SU-DHL-6 (cell line): ENCODE results near the gene ZNF710.

Experiments
- H2AFZ ChIP-seq: fragments of 200-600 bp; sonication (generic); 2 replicates; pipeline ENCODE4 v1.6.1; 2014; ENCODE audit warnings: low read depth, mild to moderate bottlenecking, moderate library complexity, mixed read lengths, antibody characterized with exemption, low read length; ENCODE audit not compliant: severe bottlenecking
- H3F3A ChIP-seq: fragments of 200-600 bp; shearing (Covaris generic); 2 replicates; pipeline ENCODE4 v1.6.0; 2016; ENCODE audit warnings: antibody characterized with exemption, mild to moderate bottlenecking; ENCODE audit not compliant: insufficient read depth
- H3K27ac ChIP-seq: fragments of 200-600 bp; sonication (generic); 2 replicates; pipeline ENCODE4 v1.5.1; 2016; ENCODE audit warnings: low read depth, mild to moderate bottlenecking, low read length, moderate library complexity, mixed read lengths
- H3K27me3 ChIP-seq: fragments of 200-600 bp; sonication (generic), shearing (Covaris generic); 2 replicates; pipeline ENCODE4 v1.6.0; 2014; ENCODE audit warnings: mild to moderate bottlenecking, low read length
- H3K36me3 ChIP-seq: fragments of 200-600 bp; sonication (generic); 2 replicates; pipeline ENCODE4 v1.6.1; 2014; ENCODE audit warnings: mild to moderate bottlenecking, low read length, mixed read lengths
- H3K4me2 ChIP-seq: fragments of 300-600, 200-600 bp; shearing (Covaris generic), sonication (generic); 2 replicates; pipeline ENCODE4 v1.6.0; 2014; ENCODE audit warnings: low read length, low read depth, mild to moderate bottlenecking; ENCODE audit not compliant: poor library complexity, severe bottlenecking
- H3K4me3 ChIP-seq: fragments of 200-600 bp; sonication (generic); 2 replicates; pipeline ENCODE4 v1.5.1; 2014; ENCODE audit warnings: antibody characterized with exemption, low read length, mild to moderate bottlenecking, mixed read lengths; ENCODE audit not compliant: insufficient read depth, poor library complexity, severe bottlenecking
- H3K79me2 ChIP-seq: fragments of 200-600 bp; sonication (generic); 2 replicates; pipeline ENCODE4 v1.6.1; 2014; ENCODE audit warnings: mild to moderate bottlenecking, low read length, moderate library complexity; ENCODE audit not compliant: insufficient read depth
- H3K9ac ChIP-seq: fragments of 200-600 bp; sonication (generic); 2 replicates; pipeline ENCODE4 v1.7.0; 2014; ENCODE audit warnings: mild to moderate bottlenecking, low read length
- H3K9me2 ChIP-seq: fragments of 200-600 bp; sonication (generic); replicated peaks from 2 replicates; pipeline ENCODE4 v1.6.1; 2014; ENCODE audit warnings: low read length; ENCODE audit not compliant: insufficient read depth
- H3K9me3 ChIP-seq: fragments of 200-600 bp; sonication (generic); 2 replicates; pipeline ENCODE4 v1.6.1; 2014; ENCODE audit warnings: low read length, mixed read lengths; ENCODE audit not compliant: insufficient read depth
- H4K20me1 ChIP-seq: fragments of 200-600 bp; sonication (generic); 2 replicates; pipeline ENCODE4 v1.6.1; 2014; ENCODE audit warnings: low read depth, mild to moderate bottlenecking, antibody characterized with exemption, low read length, moderate library complexity, mixed read lengths
- EZH2phosphoT487 ChIP-seq: fragments of 200-600 bp; sonication (generic), shearing (Covaris generic); conservative IDR thresholded peaks from 2 replicates; pipeline ENCODE4 v1.6.1; 2018; ENCODE audit warnings: mild to moderate bottlenecking, antibody characterized with exemption, low read length, moderate library complexity, mixed read lengths
- TF ChIP-seq, protein P1 (sequence below): fragments of 200-600 bp; sonication (generic); IDR thresholded peaks from one replicate; pipeline ENCODE4 v1.5.1; 2017; ENCODE audit warnings: antibody characterized with exemption, mild to moderate bottlenecking, low read length, moderate library complexity; ENCODE audit not compliant: insufficient read depth, poor library complexity, severe bottlenecking

ZNF710 gene

DNA sequence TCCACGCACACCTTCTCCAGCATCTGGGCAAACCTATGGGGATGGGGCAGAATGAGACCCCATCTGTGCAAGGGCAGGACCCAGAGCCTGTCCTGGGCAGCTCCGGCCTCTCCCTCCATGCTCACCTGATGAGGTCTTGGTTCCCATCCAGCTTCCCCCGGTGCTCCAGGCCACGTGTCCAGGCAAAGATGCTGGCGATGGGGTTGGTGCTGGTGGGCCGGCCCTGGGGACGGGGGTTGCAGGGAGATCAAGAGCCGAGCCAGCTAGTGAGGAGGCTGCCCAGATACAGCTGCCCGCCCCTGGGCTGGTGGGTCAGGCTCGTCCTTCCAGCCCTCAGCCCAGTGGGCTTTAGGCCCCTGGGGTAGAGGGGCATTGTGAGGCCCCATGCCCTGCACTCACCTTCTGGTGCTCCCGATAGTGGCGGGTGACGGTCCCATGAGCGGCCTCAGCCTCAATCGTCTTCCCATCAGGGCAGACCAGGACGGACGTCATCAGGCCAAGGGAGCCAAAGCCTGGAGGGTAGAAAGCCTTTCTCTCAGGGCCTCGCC is 83.8 kb downstream of the ZNF710 start:
- H3K27ac ChIP-seq = no peak overlapping the region
- no peak for TF ChIP-seq EZH2phosphoT487
- TF ChIP-seq, protein P1, sequence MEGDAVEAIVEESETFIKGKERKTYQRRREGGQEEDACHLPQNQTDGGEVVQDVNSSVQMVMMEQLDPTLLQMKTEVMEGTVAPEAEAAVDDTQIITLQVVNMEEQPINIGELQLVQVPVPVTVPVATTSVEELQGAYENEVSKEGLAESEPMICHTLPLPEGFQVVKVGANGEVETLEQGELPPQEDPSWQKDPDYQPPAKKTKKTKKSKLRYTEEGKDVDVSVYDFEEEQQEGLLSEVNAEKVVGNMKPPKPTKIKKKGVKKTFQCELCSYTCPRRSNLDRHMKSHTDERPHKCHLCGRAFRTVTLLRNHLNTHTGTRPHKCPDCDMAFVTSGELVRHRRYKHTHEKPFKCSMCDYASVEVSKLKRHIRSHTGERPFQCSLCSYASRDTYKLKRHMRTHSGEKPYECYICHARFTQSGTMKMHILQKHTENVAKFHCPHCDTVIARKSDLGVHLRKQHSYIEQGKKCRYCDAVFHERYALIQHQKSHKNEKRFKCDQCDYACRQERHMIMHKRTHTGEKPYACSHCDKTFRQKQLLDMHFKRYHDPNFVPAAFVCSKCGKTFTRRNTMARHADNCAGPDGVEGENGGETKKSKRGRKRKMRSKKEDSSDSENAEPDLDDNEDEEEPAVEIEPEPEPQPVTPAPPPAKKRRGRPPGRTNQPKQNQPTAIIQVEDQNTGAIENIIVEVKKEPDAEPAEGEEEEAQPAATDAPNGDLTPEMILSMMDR = no peak
- H4K20me1 ChIP-seq = no peaks in the 10 kb centered on the region
- H3K4me2 ChIP-seq = no peak overlapping the region
- no peaks in the 10 kb centered on the region for H3K9me2 ChIP-seq
- no peaks in the 10 kb centered on the region for H3K36me3 ChIP-seq
- no peaks in the 10 kb centered on the region for H3K9me3 ChIP-seq
- H2AFZ ChIP-seq = no peak overlapping the region
- no peaks in the 10 kb centered on the region for H3F3A ChIP-seq
- no peak overlapping the region for H3K4me3 ChIP-seq
- no peaks in the 10 kb centered on the region for H3K27me3 ChIP-seq
- H3K9ac ChIP-seq = no peak overlapping the region
- H3K79me2 ChIP-seq = no peaks in the 10 kb centered on the region

DNA sequence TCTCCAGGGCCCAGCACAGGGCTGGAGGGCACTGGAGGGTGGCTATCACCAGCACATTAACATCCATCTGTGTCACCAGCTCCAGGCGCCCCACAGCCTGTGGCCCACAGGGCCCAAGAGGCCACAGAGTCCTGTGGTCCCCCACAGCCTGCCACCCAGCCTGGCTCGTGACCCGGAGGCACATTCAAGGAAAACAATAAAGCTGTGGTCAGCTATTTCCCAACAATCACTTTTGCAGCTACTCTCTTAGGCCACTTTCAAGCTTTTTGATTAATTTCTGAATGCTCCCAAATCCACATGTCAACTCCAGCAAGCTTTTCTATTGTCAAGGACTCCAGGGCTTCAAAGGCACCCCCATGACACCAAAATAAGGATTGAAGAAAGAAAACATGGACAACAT is 84.4 kb downstream of the ZNF710 start:
- H3K9me2 ChIP-seq = no peaks in the 10 kb centered on the region
- H3K79me2 ChIP-seq = no peaks in the 10 kb centered on the region
- TF ChIP-seq, protein P1 = no peak
- TF ChIP-seq EZH2phosphoT487 = no peak
- H3K4me2 ChIP-seq = no peak overlapping the region
- no peaks in the 10 kb centered on the region for H3F3A ChIP-seq
- no peak overlapping the region for H3K4me3 ChIP-seq
- H3K9me3 ChIP-seq = no peaks in the 10 kb centered on the region
- no peaks in the 10 kb centered on the region for H3K36me3 ChIP-seq
- H2AFZ ChIP-seq = no peak overlapping the region
- no peaks in the 10 kb centered on the region for H4K20me1 ChIP-seq
- no peak overlapping the region for H3K27ac ChIP-seq
- H3K27me3 ChIP-seq = no peaks in the 10 kb centered on the region
- H3K9ac ChIP-seq = no peak overlapping the region

DNA sequence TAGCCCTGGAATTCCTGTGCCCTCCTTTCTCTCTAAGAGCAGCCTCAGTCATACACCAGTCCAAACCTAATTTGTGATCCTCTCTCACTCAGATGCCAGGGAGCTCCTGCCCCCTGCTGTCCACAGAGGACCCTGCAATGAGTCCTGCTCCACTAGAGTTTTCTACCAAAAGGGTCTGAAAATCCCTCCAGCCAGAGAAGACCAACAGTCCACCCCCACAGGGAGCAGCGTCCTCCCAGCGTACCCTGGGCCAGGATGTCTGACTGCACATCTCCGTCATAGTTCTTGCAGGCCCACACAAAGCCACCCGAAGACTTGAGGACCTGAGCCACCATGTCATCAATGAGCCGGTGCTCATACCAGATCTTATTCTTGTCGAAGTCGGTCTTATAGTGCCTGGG is 85.7 kb downstream of the ZNF710 start:
- Histone ChIP-seq H4K20me1 (no peaks in the 10 kb centered on the region), H3K4me2 (no peak overlapping the region), H3K27me3 (no peaks in the 10 kb centered on the region), H3F3A (no peaks in the 10 kb centered on the region), H3K9ac (no peak overlapping the region), H3K27ac (no peak overlapping the region), H3K79me2 (no peaks in the 10 kb centered on the region), H3K4me3 (no peak overlapping the region), H3K36me3 (no peaks in the 10 kb centered on the region), H3K9me3 (no peaks in the 10 kb centered on the region), H3K9me2 (no peaks in the 10 kb centered on the region), H2AFZ (no peak overlapping the region)
- TF ChIP-seq, protein P1 = peak; percentile 79
- TF ChIP-seq EZH2phosphoT487 = no peak
